ENCODE results near the gene LRMDA. TPM values are rescaled to one million over a fixed set of nuclear protein-coding genes. Genes with fewer than 3 reads are reported as not detected.

The LRMDA gene
- total RNA-seq, 1 donor from 2014 or later: 18.7 TPM

DNA sequence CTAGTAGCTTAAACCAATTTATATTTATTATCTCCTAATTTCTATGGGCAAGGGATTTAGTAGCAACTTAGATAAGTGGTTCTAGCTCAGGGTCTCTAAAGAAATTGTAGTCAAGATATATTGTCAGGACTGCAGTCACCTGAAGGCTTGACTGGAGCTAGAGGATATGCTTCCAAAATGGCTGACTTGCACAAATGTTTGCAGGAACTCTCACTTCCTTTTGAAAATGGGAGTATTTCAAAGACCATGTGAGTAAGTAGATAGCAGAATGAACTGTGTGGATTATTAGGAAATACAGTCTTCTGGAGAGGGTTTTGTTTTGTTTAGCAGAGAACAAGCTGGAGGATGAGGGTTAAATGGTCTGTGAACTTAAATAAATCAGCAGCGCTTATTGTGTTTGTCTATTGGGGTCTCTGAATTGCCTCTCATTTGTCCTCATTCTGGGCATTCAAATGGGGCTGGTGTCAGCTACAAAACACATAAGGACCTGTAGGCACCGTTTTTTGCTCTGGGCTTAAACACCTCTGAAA, 524.6 kb downstream of the LRMDA start:
- no peak overlapping the region for H3K4me3 ChIP-seq (ENCODE audit: low read depth, low read length)
- no peaks in the 10 kb centered on the region for H3K27me3 ChIP-seq (ENCODE audit: control insufficient read depth, insufficient read depth, low read length)
- no peak for DNase-seq (ENCODE audit: low read depth)
- no peaks in the 10 kb centered on the region for H3K36me3 ChIP-seq (ENCODE audit: control insufficient read depth, insufficient read depth, low read length)
- TF ChIP-seq, protein P1, sequence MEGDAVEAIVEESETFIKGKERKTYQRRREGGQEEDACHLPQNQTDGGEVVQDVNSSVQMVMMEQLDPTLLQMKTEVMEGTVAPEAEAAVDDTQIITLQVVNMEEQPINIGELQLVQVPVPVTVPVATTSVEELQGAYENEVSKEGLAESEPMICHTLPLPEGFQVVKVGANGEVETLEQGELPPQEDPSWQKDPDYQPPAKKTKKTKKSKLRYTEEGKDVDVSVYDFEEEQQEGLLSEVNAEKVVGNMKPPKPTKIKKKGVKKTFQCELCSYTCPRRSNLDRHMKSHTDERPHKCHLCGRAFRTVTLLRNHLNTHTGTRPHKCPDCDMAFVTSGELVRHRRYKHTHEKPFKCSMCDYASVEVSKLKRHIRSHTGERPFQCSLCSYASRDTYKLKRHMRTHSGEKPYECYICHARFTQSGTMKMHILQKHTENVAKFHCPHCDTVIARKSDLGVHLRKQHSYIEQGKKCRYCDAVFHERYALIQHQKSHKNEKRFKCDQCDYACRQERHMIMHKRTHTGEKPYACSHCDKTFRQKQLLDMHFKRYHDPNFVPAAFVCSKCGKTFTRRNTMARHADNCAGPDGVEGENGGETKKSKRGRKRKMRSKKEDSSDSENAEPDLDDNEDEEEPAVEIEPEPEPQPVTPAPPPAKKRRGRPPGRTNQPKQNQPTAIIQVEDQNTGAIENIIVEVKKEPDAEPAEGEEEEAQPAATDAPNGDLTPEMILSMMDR (IDR thresholded peaks at IDR 0.05; ENCODE audit: insufficient read depth, low read length, poor library complexity, severe bottlenecking): no peak

GRCh38 chr10:75956624-75957023, 525.2 kb downstream of the LRMDA start:
- no peak for DNase-seq (ENCODE audit: low read depth)

GRCh38 chr10:75957314-75958120, 526.1 kb downstream of the LRMDA start:
- no peaks in the 10 kb centered on the region for H3K27me3 ChIP-seq (ENCODE audit: control insufficient read depth, insufficient read depth, low read length)
- DNase-seq (ENCODE audit: low read depth): no peak

More at GRCh38 chr10:75956624-75957023, 525.2 kb downstream of the LRMDA start:
- H3K4me3 ChIP-seq (ENCODE audit: low read depth, low read length): no peak overlapping the region
- H3K36me3 ChIP-seq (ENCODE audit: control insufficient read depth, insufficient read depth, low read length): no peaks in the 10 kb centered on the region
- TF ChIP-seq, protein P1 (IDR thresholded peaks at IDR 0.05; ENCODE audit: insufficient read depth, low read length, poor library complexity, severe bottlenecking): no peak
- no peaks in the 10 kb centered on the region for H3K27me3 ChIP-seq (ENCODE audit: control insufficient read depth, insufficient read depth, low read length)

GRCh38 chr10:75959209-75959608, 527.8 kb downstream of the LRMDA start:
- no peaks in the 10 kb centered on the region for H3K36me3 ChIP-seq (ENCODE audit: control insufficient read depth, insufficient read depth, low read length)
- peak; percentile 81 for DNase-seq (ENCODE audit: low read depth)
- H3K4me3 ChIP-seq (ENCODE audit: low read depth, low read length): no peak overlapping the region
- TF ChIP-seq, protein P1 (IDR thresholded peaks at IDR 0.05; ENCODE audit: insufficient read depth, low read length, poor library complexity, severe bottlenecking): no peak
- H3K27me3 ChIP-seq (ENCODE audit: control insufficient read depth, insufficient read depth, low read length): no peaks in the 10 kb centered on the region

More at GRCh38 chr10:75957314-75958120, 526.1 kb downstream of the LRMDA start:
- H3K4me3 ChIP-seq (ENCODE audit: low read depth, low read length): no peak overlapping the region
- TF ChIP-seq, protein P1 (IDR thresholded peaks at IDR 0.05; ENCODE audit: insufficient read depth, low read length, poor library complexity, severe bottlenecking): no peak
- no peaks in the 10 kb centered on the region for H3K36me3 ChIP-seq (ENCODE audit: control insufficient read depth, insufficient read depth, low read length)

- DNase-seq (ENCODE audit: low read depth): no peak
- Histone ChIP-seq H3K27me3 (ENCODE audit: control insufficient read depth, insufficient read depth, low read length) (no peaks in the 10 kb centered on the region), H3K4me3 (ENCODE audit: low read depth, low read length) (no peak overlapping the region), H3K36me3 (ENCODE audit: control insufficient read depth, insufficient read depth, low read length) (no peaks in the 10 kb centered on the region)
- TF ChIP-seq, protein P1 (IDR thresholded peaks at IDR 0.05; ENCODE audit: insufficient read depth, low read length, poor library complexity, severe bottlenecking): no peak
These were observed 528.5 kb downstream of the LRMDA start for GRCh38 chr10:75959912-75960311.
